H9 (cell line): ENCODE measurements around the gene ARRB1. TPM values are rescaled to one million over a fixed set of nuclear protein-coding genes. Genes with fewer than 3 reads are reported as not detected.

Experiments
- DNase-seq: peaks from one replicate; pipeline ENCODE4 v3.0.0-alpha.2; 2017
- H2AFZ ChIP-seq: one replicate; pipeline ENCODE4 v1.6.1; 2013; ENCODE audit warnings: mild to moderate bottlenecking, low read length, control low read depth, moderate library complexity
- H2AK5ac ChIP-seq: 2 replicates; pipeline ENCODE4 v1.6.1; 2013; ENCODE audit warnings: low read length, control low read depth, mixed read lengths; ENCODE audit not compliant: insufficient read length
- H2BK120ac ChIP-seq: one replicate; pipeline ENCODE4 v1.6.1; 2013; ENCODE audit warnings: low read depth, mild to moderate bottlenecking, low read length, control low read depth, inconsistent platforms; ENCODE audit not compliant: poor library complexity, severe bottlenecking
- H2BK12ac ChIP-seq: 2 replicates; pipeline ENCODE4 v1.6.1; 2013; ENCODE audit warnings: low read length, control low read depth, mixed read lengths, low read depth; ENCODE audit not compliant: insufficient read length
- H2BK15ac ChIP-seq: 2 replicates; pipeline ENCODE4 v1.6.1; 2013; ENCODE audit warnings: low read depth, low read length, control low read depth
- H2BK20ac ChIP-seq: one replicate; pipeline ENCODE4 v1.6.1; 2013; ENCODE audit warnings: low read depth, mild to moderate bottlenecking, low read length, control low read depth, inconsistent platforms; ENCODE audit not compliant: poor library complexity, severe bottlenecking
- H2BK5ac ChIP-seq: 2 replicates; pipeline ENCODE4 v1.6.1; 2013; ENCODE audit warnings: low read length, control low read depth, mixed read lengths; ENCODE audit not compliant: insufficient read length
- H3K14ac ChIP-seq: 2 replicates; pipeline ENCODE4 v1.6.1; 2013; ENCODE audit warnings: low read length, control low read depth; ENCODE audit not compliant: insufficient read depth
- H3K18ac ChIP-seq: 2 replicates; pipeline ENCODE4 v1.6.1; 2013; ENCODE audit warnings: low read depth, mild to moderate bottlenecking, mixed read lengths, low read length, control low read depth; ENCODE audit not compliant: insufficient read length
- H3K23ac ChIP-seq: 2 replicates; pipeline ENCODE4 v1.6.1; 2013; ENCODE audit warnings: low read length, control low read depth, mixed read lengths, low read depth; ENCODE audit not compliant: insufficient read length
- H3K23me2 ChIP-seq: 2 replicates; pipeline ENCODE4 v1.6.1; 2013; ENCODE audit warnings: low read depth, mild to moderate bottlenecking, mixed read lengths, low read length, control low read depth; ENCODE audit not compliant: insufficient read length, poor library complexity, severe bottlenecking
- H3K27ac ChIP-seq: 2 replicates; pipeline ENCODE4 v1.5.1; 2013; ENCODE audit warnings: low read length, control low read depth, mixed read lengths, low read depth; ENCODE audit not compliant: insufficient read length
- H3K27me3 ChIP-seq: 2 replicates; pipeline ENCODE4 v1.6.1; 2013; ENCODE audit warnings: low read length, control low read depth, inconsistent platforms; ENCODE audit not compliant: insufficient read depth
- H3K4ac ChIP-seq: 2 replicates; pipeline ENCODE4 v1.6.1; 2013; ENCODE audit warnings: low read depth, mild to moderate bottlenecking, control low read depth, inconsistent platforms, low read length, moderate library complexity
- H3K4me1 ChIP-seq: 2 replicates; pipeline ENCODE4 v1.6.1; 2013; ENCODE audit warnings: low read length, control low read depth, inconsistent platforms; ENCODE audit not compliant: insufficient read depth
- H3K4me2 ChIP-seq: 2 replicates; pipeline ENCODE4 v1.6.1; 2013; ENCODE audit warnings: low read length, control low read depth, mixed read lengths; ENCODE audit not compliant: insufficient read length, insufficient read depth
- H3K56ac ChIP-seq: 2 replicates; pipeline ENCODE4 v1.6.1; 2013; ENCODE audit warnings: low read depth, mild to moderate bottlenecking, mixed read lengths, low read length, control low read depth; ENCODE audit not compliant: insufficient read length
- H3K79me1 ChIP-seq: 2 replicates; pipeline ENCODE4 v1.6.1; 2013; ENCODE audit warnings: low read depth, mild to moderate bottlenecking, moderate library complexity, low read length, control low read depth, inconsistent platforms; ENCODE audit not compliant: insufficient read depth, poor library complexity, severe bottlenecking
- H3K79me2 ChIP-seq: 2 replicates; pipeline ENCODE4 v1.6.1; 2013; ENCODE audit warnings: low read length, control low read depth, inconsistent platforms; ENCODE audit not compliant: insufficient read depth
- H3K9ac ChIP-seq: 2 replicates; pipeline ENCODE4 v1.6.1; 2013; ENCODE audit warnings: low read length, control low read depth, mixed read lengths; ENCODE audit not compliant: insufficient read length; ENCODE audit errors: extremely low read depth
- H3K9me3 ChIP-seq: one replicate; pipeline ENCODE4 v1.6.1; 2013; ENCODE audit warnings: low read depth, low read length, inconsistent platforms; ENCODE audit not compliant: control insufficient read depth
- H3T11ph ChIP-seq: one replicate; pipeline ENCODE4 v1.6.1; 2013; ENCODE audit warnings: mild to moderate bottlenecking, low read length, control low read depth, inconsistent platforms
- H4K20me1 ChIP-seq: one replicate; pipeline ENCODE4 v1.6.1; 2013; ENCODE audit not compliant: control insufficient read depth, insufficient read length, insufficient read depth
- H4K5ac ChIP-seq: 2 replicates; pipeline ENCODE4 v1.6.1; 2013; ENCODE audit warnings: low read depth, mild to moderate bottlenecking, mixed read lengths, low read length, control low read depth; ENCODE audit not compliant: insufficient read length
- H4K8ac ChIP-seq: replicated peaks from 2 replicates; pipeline ENCODE4 v1.6.1; 2013; ENCODE audit warnings: low read length, control low read depth, mixed read lengths, low read depth; ENCODE audit not compliant: insufficient read length
- H4K91ac ChIP-seq: 2 replicates; pipeline ENCODE4 v1.6.1; 2013; ENCODE audit warnings: low read depth, mild to moderate bottlenecking, moderate library complexity, mixed read lengths, low read length, control low read depth; ENCODE audit not compliant: insufficient read length
- H3K27ac Mint-ChIP-seq, 3 experiments: 2 replicates in 2 of 3; 3 replicates in 1 of 3; pipeline ENCODE4 v1.8.0; 2020 to 2021; ENCODE audit warnings: mixed read lengths in 3 of 3, mild to moderate bottlenecking in 1 of 3, moderate library complexity in 1 of 3
- H3K27me3 Mint-ChIP-seq: 2 replicates; pipeline ENCODE4 v1.8.0; 2021; ENCODE audit warnings: low read depth, mild to moderate bottlenecking, moderate library complexity, mixed read lengths
- H3K36me3 Mint-ChIP-seq, 3 experiments: 2 replicates in 2 of 3; 3 replicates in 1 of 3; pipeline ENCODE4 v1.8.0; 2020 to 2021; ENCODE audit warnings: low read depth in 3 of 3, mixed read lengths in 3 of 3; ENCODE audit not compliant: insufficient read depth in 1 of 3
- H3K4me1 Mint-ChIP-seq, 2 experiments: 2 replicates each; pipeline ENCODE4 v1.8.0; 2020; ENCODE audit warnings: mixed read lengths in 2 of 2
- H3K4me3 Mint-ChIP-seq, 2 experiments: 2 replicates in 1 of 2; 3 replicates in 1 of 2; pipeline ENCODE4 v1.8.0; 2020 to 2021; ENCODE audit warnings: mild to moderate bottlenecking in 2 of 2, mixed read lengths in 2 of 2, moderate library complexity in 1 of 2
- H3K9me3 Mint-ChIP-seq, 2 experiments: 2 replicates in 1 of 2; 3 replicates in 1 of 2; pipeline ENCODE4 v1.8.0; 2020; ENCODE audit warnings: mild to moderate bottlenecking in 2 of 2, mixed read lengths in 2 of 2, moderate library complexity in 1 of 2
- WGBS: extraction: QIAGEN DNeasy Blood & Tissue Kit; methylation state at CpG from one replicate; pipeline ENCODE4 v1.1.7; 2013; ENCODE audit warnings: missing lambda C conversion rate, low lambda C conversion rate, mixed read lengths; ENCODE audit not compliant: insufficient read length; ENCODE audit errors: extremely low coverage; 5-methylcytosine and 5-hydroxymethylcytosine counted together
- total RNA-seq: library from RNA; stranded (reverse); gene quantifications from 2 replicates; pipeline ENCODE4 v1.2.1, GENCODE V29; 2021
- TF ChIP-seq, protein P1 (sequence below): fragments of 200-600 bp; sonication (generic); conservative IDR thresholded peaks from 3 replicates; pipeline ENCODE4 v1.8.0; 2021; ENCODE audit warnings: antibody characterized with exemption, mild to moderate bottlenecking

ARRB1 gene
- total RNA-seq, 1 experiment from 2014 or later: 20.6 TPM

DNA sequence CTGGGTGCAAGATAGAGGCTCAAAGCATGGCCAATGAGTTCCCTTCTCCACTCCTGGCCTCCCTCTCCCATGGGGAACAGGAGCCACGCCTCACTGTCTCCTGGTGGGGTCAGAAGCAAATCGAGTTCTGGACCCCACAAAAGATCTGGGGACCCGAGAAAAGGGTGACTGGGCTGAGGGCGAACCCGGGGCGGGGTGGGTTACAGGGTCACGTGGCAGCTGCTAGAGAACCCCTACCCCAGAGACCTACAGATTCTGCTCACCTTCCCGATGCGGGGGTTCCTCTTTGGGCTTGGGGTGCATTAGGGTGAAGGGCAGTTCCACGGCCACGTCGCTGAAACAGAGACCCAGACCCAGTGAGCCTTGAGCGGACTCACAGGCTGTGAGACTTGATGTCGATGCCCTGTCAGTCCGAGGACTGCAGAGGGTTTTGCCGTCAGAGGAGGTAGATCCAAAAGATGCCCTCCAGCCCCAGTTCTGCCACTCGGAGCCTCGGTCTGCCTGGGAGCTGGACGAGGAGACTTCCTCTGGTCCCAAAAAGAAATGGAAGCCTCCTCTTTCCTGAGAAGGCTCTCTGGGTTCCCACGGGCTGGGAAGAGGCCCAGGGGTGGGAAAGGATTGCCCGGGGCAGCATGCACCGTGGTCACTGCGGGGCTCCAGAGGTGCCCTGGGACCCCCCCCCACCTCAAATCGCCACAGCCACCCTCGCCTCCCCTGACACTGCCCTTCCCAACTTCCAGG is 82.7 kb downstream of the ARRB1 start:
- no peaks in the 10 kb centered on the region for H3K79me1 ChIP-seq
- no peak overlapping the region for H2BK5ac ChIP-seq
- no peaks in the 10 kb centered on the region for H3K79me2 ChIP-seq
- H2BK120ac ChIP-seq: no peak overlapping the region
- no peaks in the 10 kb centered on the region for H4K20me1 ChIP-seq
- Mint-ChIP-seq H3K4me3 (no peak overlapping the region), H3K27ac (0 out of 7 replicates have a peak overlapping the region, but pooled peaks of 1 of the 3 experiments have one; percentile 34), H3K27me3 (no peaks in the 10 kb centered on the region; the same call in none of the 2 replicates), H3K9me3 (no peaks in the 10 kb centered on the region), H3K36me3 (peaks cover 0 to 3% (median 0%) of the 10 kb centered on the region in 3 experiments; a peak in 1 of 7 replicates), H3K4me1 (peaks cover 4% of the 10 kb centered on the region in 2 experiments)
- H4K5ac ChIP-seq: no peak overlapping the region
- no peaks in the 10 kb centered on the region for H3K9me3 ChIP-seq
- H4K91ac ChIP-seq: no peak overlapping the region
- H3K23ac ChIP-seq: no peak overlapping the region
- H3K27me3 ChIP-seq: no peaks in the 10 kb centered on the region
- H3K9ac ChIP-seq: no peak overlapping the region
- H3T11ph ChIP-seq: no peak overlapping the region
- H2BK15ac ChIP-seq: no peak overlapping the region
- no peak overlapping the region for H3K14ac ChIP-seq
- H2BK20ac ChIP-seq: no peak overlapping the region
- WGBS: no CpG with 5 or more reads among the region's 25 CpGs
- no peak overlapping the region for H3K4ac ChIP-seq
- H4K8ac ChIP-seq: no peak overlapping the region
- H3K56ac ChIP-seq: no peak overlapping the region
- H2AK5ac ChIP-seq: no peak overlapping the region
- TF ChIP-seq, protein P1, sequence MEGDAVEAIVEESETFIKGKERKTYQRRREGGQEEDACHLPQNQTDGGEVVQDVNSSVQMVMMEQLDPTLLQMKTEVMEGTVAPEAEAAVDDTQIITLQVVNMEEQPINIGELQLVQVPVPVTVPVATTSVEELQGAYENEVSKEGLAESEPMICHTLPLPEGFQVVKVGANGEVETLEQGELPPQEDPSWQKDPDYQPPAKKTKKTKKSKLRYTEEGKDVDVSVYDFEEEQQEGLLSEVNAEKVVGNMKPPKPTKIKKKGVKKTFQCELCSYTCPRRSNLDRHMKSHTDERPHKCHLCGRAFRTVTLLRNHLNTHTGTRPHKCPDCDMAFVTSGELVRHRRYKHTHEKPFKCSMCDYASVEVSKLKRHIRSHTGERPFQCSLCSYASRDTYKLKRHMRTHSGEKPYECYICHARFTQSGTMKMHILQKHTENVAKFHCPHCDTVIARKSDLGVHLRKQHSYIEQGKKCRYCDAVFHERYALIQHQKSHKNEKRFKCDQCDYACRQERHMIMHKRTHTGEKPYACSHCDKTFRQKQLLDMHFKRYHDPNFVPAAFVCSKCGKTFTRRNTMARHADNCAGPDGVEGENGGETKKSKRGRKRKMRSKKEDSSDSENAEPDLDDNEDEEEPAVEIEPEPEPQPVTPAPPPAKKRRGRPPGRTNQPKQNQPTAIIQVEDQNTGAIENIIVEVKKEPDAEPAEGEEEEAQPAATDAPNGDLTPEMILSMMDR: no peak
- no peak overlapping the region for H3K4me2 ChIP-seq
- no peak overlapping the region for H3K18ac ChIP-seq
- no peak for DNase-seq
- H2BK12ac ChIP-seq: no peak overlapping the region
- H3K23me2 ChIP-seq: no peaks in the 10 kb centered on the region
- H3K4me1 ChIP-seq: no peaks in the 10 kb centered on the region
- H2AFZ ChIP-seq: no peak overlapping the region
- H3K27ac ChIP-seq: no peak overlapping the region
